ENCODE results near the gene WNT3.

The WNT3 gene

GRCh38 chr17:46834846-46835245 is 16.4 kb upstream of the WNT3 start:
- no peak for DNase-seq

- no peak for DNase-seq
These were observed 15.3 kb upstream of the WNT3 start for GRCh38 chr17:46833840-46834208.

- DNase-seq, result no peak
These were observed 14.7 kb upstream of the WNT3 start for GRCh38 chr17:46832945-46833839.

DNA sequence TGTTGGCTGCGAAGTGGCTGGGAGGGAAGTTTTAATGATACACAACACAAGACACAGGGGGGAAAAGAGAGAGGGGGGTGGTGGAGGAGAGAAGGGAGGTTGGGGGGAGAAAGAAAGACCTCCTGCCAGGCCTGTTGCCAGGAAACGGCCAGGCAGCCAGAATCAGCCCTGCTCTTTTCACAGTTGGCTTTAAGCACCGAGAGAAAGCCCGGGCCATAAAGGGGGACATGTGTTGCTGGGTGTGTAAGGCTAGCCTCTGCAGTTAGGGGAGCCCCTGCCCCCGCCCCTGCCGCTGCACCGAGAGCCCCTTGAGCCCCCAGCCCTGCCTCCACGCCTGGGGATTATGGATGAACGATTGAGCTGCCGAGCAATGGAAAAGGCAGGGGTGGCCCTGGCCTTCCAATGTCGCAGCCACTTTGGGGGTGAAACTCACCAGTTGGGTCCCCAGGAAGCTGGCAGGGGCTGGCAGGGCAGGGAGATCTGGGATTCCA is 13.9 kb upstream of the WNT3 start:
- no peak for DNase-seq

- no peak for DNase-seq
These were observed 13.3 kb upstream of the WNT3 start for GRCh38 chr17:46831573-46832330.

DNA sequence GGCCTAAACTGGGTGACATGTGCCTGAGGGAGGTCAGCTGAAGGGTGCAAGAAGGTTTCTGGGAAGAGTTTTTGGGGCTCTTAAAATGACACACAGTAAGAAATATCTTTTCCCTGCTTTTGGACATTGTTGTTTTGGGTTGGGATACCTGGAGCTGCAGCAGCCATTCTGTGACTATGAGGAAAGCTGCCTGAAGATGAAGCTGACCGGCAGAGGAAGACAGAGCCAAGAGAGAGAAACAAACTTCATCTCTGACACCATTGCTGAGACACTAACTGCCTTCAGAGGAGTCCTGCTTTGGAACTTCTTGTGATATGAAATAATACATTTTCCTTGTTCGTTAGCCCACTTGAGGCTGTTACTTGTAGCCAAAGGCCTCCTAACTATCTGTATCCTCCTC is 8.8 kb upstream of the WNT3 start:
- DNase-seq, result no peak

- DNase-seq, result no peak
These were observed 7.6 kb upstream of the WNT3 start for GRCh38 chr17:46826116-46826515.

DNA sequence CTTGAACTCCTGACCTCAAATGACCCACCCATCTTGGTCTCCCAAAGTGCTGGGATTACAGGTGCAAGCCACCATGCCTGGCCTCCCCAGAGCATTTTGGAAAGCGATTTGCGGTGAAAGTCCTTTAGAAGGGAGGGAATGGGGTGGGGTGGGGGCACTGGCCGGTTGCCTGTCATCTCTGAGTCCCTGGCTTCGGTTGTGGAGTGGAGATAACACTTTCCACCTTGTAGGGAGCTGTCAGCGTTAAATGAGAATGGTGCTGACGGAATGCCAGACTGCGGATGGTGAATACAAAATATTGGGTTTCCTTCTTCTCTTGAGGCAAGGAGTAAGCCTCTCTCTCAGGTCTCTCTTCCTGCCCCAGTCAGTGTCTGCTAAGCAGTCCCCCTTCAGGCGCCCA is 5.2 kb upstream of the WNT3 start:
- no peak for DNase-seq

- DNase-seq, result no peak
These were observed 4.0 kb upstream of the WNT3 start for GRCh38 chr17:46822388-46822921.

DNA sequence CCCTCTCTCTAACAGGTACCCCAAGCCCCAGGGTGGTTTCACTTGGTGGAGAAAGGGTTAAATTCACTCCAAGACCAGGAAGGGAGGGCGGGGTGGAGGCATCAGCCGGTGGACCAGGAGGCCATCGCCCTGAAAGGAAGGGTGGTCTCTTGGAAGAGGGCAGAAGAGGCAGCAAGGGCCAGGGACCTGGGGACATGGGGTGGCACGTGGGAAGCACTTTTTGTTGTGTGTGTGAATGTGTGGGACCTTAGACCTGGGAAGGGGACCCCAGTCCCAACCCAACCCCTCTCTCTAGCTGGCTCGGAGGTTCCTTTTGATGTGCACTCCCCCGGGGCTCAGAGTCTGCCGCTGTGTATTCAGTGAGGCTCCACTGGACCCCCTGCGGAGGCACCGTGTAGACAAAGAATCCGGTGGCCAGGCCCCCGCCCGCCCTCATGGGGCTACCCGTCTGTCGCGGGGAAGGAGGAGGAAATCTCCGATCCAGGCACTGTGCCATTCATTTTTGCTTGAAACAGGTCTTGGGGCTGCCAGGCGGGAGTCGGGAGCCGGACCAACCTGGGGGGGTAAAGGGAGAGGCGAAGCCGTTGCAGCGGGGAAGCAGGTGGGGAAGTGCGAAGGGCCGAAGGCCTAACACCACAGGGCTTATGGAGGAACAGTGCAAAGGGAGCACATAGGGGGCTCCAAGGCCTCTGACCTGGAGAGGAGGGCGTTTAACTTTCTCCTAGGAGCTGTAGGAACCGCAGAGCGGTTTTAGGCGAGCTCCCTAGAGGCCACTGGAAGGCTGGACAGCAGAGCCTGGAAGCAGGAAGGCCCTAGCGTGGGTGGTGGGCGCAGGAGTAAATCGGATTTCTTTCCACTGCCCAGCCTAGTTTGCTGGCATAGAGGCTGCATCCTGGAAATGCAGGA is 3.2 kb upstream of the WNT3 start:
- no peak for DNase-seq

DNA sequence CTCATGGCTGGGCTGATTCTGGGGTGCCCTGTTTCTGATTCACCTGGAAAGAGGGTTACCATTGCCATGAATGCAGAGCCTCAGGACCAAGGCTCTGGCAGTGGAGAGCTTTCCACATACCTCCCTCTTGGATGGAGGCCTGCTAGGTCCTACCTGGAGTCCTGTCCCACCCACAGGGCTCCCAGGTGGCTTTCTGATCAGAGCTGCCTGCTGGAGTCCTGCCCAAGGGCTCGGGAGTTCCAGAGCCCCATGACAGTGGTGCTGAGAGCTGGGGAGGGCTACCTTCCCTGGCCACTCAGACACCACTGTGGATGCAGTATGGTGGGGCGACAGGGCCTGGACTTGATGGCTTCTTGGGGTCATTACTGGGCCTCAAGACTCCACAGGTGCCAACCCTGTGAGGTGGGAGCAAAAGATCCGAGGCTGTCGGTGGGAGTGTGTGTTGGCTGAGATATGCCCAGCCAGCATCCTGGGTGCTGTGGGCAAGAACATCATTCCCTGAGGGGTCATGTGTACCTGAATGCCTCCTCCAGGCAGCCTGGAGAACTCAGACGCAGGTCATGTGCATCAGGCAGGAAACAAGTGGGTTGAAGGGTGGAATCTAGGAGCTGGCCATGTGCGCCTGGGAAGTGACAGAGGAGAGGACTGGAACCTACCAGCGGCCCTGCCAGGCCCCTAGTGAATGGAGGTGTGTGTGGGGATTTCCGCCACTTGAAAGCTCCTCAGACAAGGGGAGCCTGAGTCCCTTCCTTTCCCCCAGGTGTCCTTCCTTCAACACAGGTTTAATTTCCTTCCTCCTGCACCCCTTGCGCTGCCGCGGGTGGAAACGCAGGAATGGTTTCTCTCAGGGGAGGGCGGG is 2.3 kb upstream of the WNT3 start:
- DNase-seq, result no peak

DNA sequence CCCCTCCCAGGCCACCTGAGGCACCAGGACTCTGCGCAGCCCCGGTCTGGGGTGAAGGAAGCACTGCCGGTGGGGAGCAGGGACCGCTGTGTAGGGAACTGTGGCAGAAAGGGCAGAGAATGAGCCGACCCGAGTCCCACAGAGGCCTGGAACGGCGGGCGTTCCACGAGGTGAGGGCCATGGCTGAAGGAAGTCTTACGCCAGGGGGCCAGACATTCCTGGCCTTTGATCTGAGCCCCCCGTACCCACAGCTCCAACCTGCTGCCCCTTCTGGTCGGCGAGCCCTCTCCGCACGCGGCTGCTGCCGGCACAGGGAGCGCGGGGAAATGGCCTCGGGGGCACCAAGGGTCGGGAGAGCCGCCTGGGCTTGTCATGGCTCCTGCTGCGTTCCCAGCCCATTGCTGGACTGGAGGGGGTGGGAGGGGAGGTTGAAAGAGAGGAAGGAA is 1.4 kb upstream of the WNT3 start:
- DNase-seq, result no peak

GRCh38 chr17:46818929-46819859 is 702 bp upstream of the WNT3 start:
- no peak for DNase-seq

- DNase-seq, result no peak
These were observed 637 bp downstream of the WNT3 start for GRCh38 chr17:46817901-46818209.

- no peak for DNase-seq
These were observed 1.2 kb downstream of the WNT3 start for GRCh38 chr17:46817151-46817900.

DNA sequence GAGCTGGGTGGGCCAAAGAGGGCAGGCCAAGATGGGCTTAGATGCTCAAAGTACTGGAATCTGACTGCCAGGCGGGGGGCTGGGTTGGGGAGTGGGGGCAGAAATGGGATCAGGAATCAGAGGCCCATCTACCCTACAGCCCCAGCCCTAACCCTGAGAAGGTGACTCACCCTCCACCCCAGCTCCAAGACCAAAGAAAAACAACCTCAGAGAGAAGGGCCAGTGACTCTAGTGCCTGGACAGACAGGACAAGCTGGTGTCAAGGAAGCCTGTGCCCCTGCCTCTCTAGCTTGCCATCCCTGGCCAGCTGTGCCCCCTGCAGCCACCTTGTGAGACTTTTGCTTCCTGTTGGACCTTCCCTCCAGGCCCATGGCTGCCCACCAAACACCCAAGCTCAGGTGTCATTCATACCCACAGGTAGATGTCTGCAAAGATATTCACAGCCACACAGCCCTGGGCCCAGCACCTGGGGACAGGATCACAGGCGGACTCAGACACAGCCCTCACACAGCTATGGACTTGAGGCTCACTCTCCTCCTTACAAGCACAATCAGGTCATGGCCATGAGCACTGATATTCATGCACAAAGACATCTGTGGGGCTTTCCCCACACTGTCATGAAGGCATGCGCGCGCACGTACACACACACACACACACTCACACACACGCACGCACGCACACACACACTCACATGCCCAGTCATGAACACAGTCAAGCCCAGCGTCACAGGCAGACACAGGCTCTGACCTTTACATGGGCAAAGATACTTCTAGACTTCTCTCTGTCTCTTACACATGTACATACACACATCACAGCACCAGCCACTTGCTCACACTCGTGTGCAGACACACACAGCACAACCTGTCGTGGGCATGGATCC is 2.8 kb downstream of the WNT3 start:
- no peak for DNase-seq

GRCh38 chr17:46814446-46814845 is 4.0 kb downstream of the WNT3 start:
- no peak for DNase-seq

GRCh38 chr17:46813920-46814319 is 4.6 kb downstream of the WNT3 start:
- no peak for DNase-seq
